ENCODE data around the gene NSUN4.

DNA sequence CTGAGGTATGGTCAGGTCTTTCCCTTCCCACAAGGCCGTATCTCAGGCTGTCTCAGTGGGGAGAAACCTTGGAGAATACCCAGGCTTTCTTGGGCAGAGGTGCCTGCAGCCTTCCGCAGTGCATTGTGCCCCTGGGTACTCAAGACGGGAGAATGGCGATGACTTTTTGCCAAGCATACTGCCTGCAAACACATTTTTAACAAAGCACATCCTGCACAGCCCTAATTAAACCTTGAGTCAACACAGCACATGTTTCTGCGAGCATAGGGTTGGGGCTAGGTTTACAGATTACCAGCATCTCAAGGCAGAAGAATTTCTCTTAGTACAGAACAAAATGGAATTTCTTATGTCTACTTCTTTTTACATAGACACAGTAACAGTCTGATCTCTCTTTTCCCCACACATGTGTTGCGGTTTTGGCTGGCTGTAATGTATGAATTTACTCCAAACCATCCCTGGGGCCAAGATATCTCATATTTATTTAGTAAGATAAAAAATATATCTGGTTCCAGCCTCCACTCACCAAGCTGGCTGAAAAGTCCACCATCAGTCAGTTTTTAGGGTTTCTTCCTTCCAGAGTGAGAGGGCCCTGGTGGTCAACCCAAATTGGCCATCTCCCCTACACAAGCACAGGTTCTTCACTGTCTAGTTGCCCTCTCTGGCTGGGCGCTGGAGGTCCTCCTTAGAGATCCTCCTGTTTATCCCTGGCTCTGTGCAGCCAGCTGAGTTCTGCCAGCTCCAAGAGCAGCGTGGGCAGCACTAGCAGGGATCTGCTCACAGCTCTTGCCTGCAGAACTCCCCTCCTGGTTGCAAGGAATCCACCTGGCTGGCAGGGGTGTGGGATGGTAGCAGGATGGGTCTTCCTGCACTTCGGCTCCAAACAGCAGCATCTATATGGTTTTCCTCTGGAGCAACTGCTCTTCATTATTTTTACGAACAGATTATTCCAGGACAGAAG lies 56.1 kb downstream of the NSUN4 start:
- TF ChIP-seq CTCF (IDR thresholded peaks at IDR 0.05) (no peak), POLR2A (IDR thresholded peaks at IDR 0.05) (no peak)
